M059J (cell line): Measurements from ENCODE around the gene PTTG2. TPM values are rescaled to one million over a fixed set of nuclear protein-coding genes. Genes with fewer than 3 reads are reported as not detected.
"Not testable (repeated sequence)": the region's sequence is repeated elsewhere in the genome, so short reads cannot be mapped to it uniquely, and the experiment has no call there.

Experiments
- DNase-seq: peaks from one replicate; pipeline ENCODE4 v3.0.0-alpha.2; 2012; ENCODE audit warnings: low read depth
- total RNA-seq: library from RNA; depleted of rRNA; stranded (reverse); fragments of >200 nt; shearing (Covaris generic); gene quantifications from 2 replicates; pipeline ENCODE4 v1.2.3, GENCODE V29; 2014; rRNA removed

PTTG2 gene
- total RNA-seq = not detected in 2 replicates

GRCh38 chr4:37960098-37960497 is at the start of gene PTTG2:
PTTG2 (plus strand) TSS chr4:37960398; CDS start chr4:37960435, 37 bp downstream.
- no peak for DNase-seq

GRCh38 chr4:37914539-37914938 is 45.7 kb upstream of the PTTG2 start:
- DNase-seq = no peak

GRCh38 chr4:37917388-37917787 is 42.8 kb upstream of the PTTG2 start:
- no peak for DNase-seq

- DNase-seq = no peak
Measured at GRCh38 chr4:37918653-37919052, 41.5 kb upstream of the PTTG2 start.

- DNase-seq = peak; percentile 79
Measured at GRCh38 chr4:37922328-37922727, 37.9 kb upstream of the PTTG2 start.

- not testable (repeated sequence) for DNase-seq
Measured at GRCh38 chr4:37923089-37923488, 37.1 kb upstream of the PTTG2 start.

- DNase-seq = no peak
Measured at GRCh38 chr4:37924946-37925345, 35.3 kb upstream of the PTTG2 start.

GRCh38 chr4:37927434-37927833 is 32.8 kb upstream of the PTTG2 start:
- no peak for DNase-seq

- peak; percentile 73 for DNase-seq
Measured at GRCh38 chr4:37928426-37929416, 31.5 kb upstream of the PTTG2 start.

- DNase-seq = no peak
Measured at GRCh38 chr4:37934096-37934495, 26.1 kb upstream of the PTTG2 start.

- no peak for DNase-seq
Measured at GRCh38 chr4:37934609-37935008, 25.6 kb upstream of the PTTG2 start.

GRCh38 chr4:37935026-37935425 is 25.2 kb upstream of the PTTG2 start:
- no peak for DNase-seq

GRCh38 chr4:37936889-37937498 is 23.2 kb upstream of the PTTG2 start:
- no peak for DNase-seq

GRCh38 chr4:37938208-37938607 is 22.0 kb upstream of the PTTG2 start:
- DNase-seq = no peak

- DNase-seq = no peak
Measured at GRCh38 chr4:37946503-37947179, 13.6 kb upstream of the PTTG2 start.

- no peak for DNase-seq
Measured at GRCh38 chr4:37948542-37948941, 11.7 kb upstream of the PTTG2 start.

GRCh38 chr4:37949636-37950426 is 10.4 kb upstream of the PTTG2 start:
- no peak for DNase-seq

GRCh38 chr4:37951461-37952352 is 8.5 kb upstream of the PTTG2 start:
- no peak for DNase-seq

GRCh38 chr4:37953156-37953555 is 7.0 kb upstream of the PTTG2 start:
- DNase-seq = no peak

GRCh38 chr4:37953620-37954293 is 6.4 kb upstream of the PTTG2 start:
- DNase-seq = peak; percentile 81
